Gastrocnemius medialis (tissue), 4 donors: ENCODE data around the gene SLC17A2. TPM values are rescaled to one million over a fixed set of nuclear protein-coding genes. Genes with fewer than 3 reads are reported as not detected.

ENCODE experiments used
- ATAC-seq, 2 donors: fragments of 150-250 bp; one replicate each; pipeline ENCODE4 v1.9.1; 2016
- DNase-seq, 2 donors: peaks; one replicate each; pipeline ENCODE4 v3.0.0-alpha.2; 2019
- H3K27ac ChIP-seq, 4 donors: fragments of 200-600 bp; sonication (generic); 1 replicate in 1 of 4; 2 replicates in 3 of 4; pipeline ENCODE4 v1.5.1; 2016 to 2018; ENCODE audit warnings: mild to moderate bottlenecking in 2 of 4, moderate library complexity in 1 of 4
- H3K27me3 ChIP-seq, 3 donors: fragments of 200-600 bp; sonication (generic) in 2 of 3; 1 replicate in 1 of 3; 2 replicates in 2 of 3; pipeline versions ENCODE4 v1.5.1 to v1.6.0; 2016 to 2019; ENCODE audit warnings: mild to moderate bottlenecking in 1 of 3, moderate library complexity in 1 of 3
- H3K36me3 ChIP-seq, 2 donors: fragments of 200-600 bp; sonication (generic) in 1 of 2; one replicate each; pipeline ENCODE4 v1.5.1; 2017 to 2018
- H3K4me1 ChIP-seq, 2 donors: fragments of 200-600 bp; sonication (generic) in 1 of 2; one replicate each; pipeline ENCODE4 v1.5.1; 2016 to 2017; ENCODE audit warnings: mild to moderate bottlenecking in 2 of 2
- H3K4me3 ChIP-seq, 4 donors: fragments of 200-600 bp; sonication (generic) in 3 of 4; 1 replicate in 1 of 4; 2 replicates in 3 of 4; pipeline ENCODE4 v1.5.1; 2016 to 2019; ENCODE audit warnings: mild to moderate bottlenecking in 2 of 4
- H3K9me3 ChIP-seq, 3 donors: fragments of 200-600 bp; sonication (generic) in 2 of 3; 1 replicate in 1 of 3; 2 replicates in 2 of 3; pipeline ENCODE4 v1.5.1; 2016 to 2019
- POLR2A ChIP-seq, 2 donors: fragments of 450-650 bp; IDR thresholded peaks; one replicate each; pipeline ENCODE4 v1.6.1; 2017; ENCODE audit warnings: antibody characterized with exemption in 2 of 2, mild to moderate bottlenecking in 2 of 2, moderate library complexity in 2 of 2
- in situ Hi-C, 4 donors: fragments of 200-750 bp; cut with MboI; loops; one replicate each; pipeline versions ENCODE4 v1.15.0 to v1.8.0; 2017; ENCODE audit warnings: low sequenced_read_pairs in 4 of 4
- intact Hi-C: fragments of 100-400 bp; cut with DNase I; formaldehyde crosslinking; loops from one replicate; pipeline ENCODE4 v1.15.1; 2023; ENCODE audit warnings: low total_unique reads
- total RNA-seq, 4 donors: library from RNA; depleted of rRNA; stranded (reverse); fragments of >200 nt; gene quantifications; one replicate each; pipeline versions ENCODE4 v1.1.0 to v1.2.3, GENCODE V29; 2016
- TF ChIP-seq, protein P1 (sequence below), 5 experiments: fragments of 450-650 bp in 3 of 5; fragments of 200-600 bp in 2 of 5; sonication (generic) in 2 of 5; IDR thresholded peaks in 4 of 5; conservative IDR thresholded peaks in 1 of 5; 1 replicate in 4 of 5; 2 replicates in 1 of 5; pipeline ENCODE4 v1.5.1; 2016 to 2019; ENCODE audit warnings: antibody characterized with exemption in 5 of 5, mild to moderate bottlenecking in 3 of 5, moderate library complexity in 3 of 5

The SLC17A2 gene
- total RNA-seq, 4 donors from 2014 or later = 0.11 TPM; not detected in 3

DNA sequence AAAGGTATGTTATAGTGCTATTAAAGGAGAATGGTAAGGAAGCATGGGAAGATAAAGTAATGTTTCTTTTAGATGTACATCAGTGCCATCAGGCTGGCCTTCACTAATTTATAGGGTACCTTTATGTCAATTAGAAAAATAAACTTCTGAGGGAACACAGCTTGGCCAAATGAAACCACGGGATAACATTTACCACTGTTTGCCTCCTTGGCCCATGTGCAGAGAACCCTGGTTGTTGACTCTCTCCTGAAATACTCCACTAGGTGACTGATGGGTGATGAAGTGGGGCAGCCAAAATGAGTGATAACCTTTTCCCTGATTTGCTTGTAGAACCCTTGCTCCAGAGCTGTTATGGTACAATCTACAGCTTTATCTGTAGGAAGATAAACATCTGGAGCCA, 41.6 kb upstream of the SLC17A2 start:
- H3K9me3 ChIP-seq = no peaks in the 10 kb centered on the region
- H3K27me3 ChIP-seq = no peaks in the 10 kb centered on the region
- DNase-seq (no peak), ATAC-seq (no peak)
- TF ChIP-seq POLR2A (IDR thresholded peaks at IDR 0.05) = no peak
- TF ChIP-seq, protein P1, sequence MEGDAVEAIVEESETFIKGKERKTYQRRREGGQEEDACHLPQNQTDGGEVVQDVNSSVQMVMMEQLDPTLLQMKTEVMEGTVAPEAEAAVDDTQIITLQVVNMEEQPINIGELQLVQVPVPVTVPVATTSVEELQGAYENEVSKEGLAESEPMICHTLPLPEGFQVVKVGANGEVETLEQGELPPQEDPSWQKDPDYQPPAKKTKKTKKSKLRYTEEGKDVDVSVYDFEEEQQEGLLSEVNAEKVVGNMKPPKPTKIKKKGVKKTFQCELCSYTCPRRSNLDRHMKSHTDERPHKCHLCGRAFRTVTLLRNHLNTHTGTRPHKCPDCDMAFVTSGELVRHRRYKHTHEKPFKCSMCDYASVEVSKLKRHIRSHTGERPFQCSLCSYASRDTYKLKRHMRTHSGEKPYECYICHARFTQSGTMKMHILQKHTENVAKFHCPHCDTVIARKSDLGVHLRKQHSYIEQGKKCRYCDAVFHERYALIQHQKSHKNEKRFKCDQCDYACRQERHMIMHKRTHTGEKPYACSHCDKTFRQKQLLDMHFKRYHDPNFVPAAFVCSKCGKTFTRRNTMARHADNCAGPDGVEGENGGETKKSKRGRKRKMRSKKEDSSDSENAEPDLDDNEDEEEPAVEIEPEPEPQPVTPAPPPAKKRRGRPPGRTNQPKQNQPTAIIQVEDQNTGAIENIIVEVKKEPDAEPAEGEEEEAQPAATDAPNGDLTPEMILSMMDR (IDR thresholded peaks at IDR 0.05 in 4 of 5, conservative IDR thresholded peaks at IDR 0.05 in 1 of 5) = no peak
- H3K4me1 ChIP-seq = peaks cover 15 to 19% of the 10 kb centered on the region in 2 donors
- H3K36me3 ChIP-seq = peaks cover 3 to 78% of the 10 kb centered on the region in 2 donors
- in situ Hi-C loops = no loop called here
- no peak overlapping the region for H3K27ac ChIP-seq
- intact Hi-C loops = no loop called here
- H3K4me3 ChIP-seq = no peak overlapping the region

DNA sequence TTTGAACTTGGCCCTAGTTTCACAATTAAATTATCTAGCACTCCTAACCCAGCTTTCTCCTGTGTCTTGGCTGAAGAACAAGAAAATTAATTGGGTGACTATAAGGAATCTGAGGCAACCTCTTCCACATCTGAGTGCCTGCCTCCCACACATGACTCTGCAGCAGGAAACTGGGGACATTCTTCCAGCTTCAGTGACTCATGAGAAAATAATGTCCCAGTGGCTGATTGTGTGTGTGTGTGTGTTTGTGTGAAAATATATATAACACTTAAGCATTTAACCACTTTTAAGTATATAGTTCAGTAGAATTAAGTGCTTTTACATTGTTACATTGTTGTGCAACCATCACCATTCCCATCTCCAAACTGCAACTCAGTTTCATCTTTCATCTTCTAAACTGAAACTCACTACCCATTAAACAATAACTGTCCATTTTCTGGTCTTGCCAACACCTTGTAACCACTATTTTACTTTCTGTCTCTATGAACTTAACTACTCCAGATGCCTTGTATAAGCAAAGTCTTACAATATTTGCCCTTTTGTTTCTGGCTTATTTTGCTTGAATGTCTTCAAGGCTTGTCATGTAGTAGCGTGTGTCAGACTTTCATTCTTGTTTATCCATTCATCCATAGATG, 40.8 kb upstream of the SLC17A2 start:
- in situ Hi-C loops (no loop called here), intact Hi-C loops (no loop called here)
- TF ChIP-seq, protein P1 (IDR thresholded peaks at IDR 0.05 in 4 of 5, conservative IDR thresholded peaks at IDR 0.05 in 1 of 5) = no peak
- TF ChIP-seq POLR2A (IDR thresholded peaks at IDR 0.05) = no peak
- Histone ChIP-seq H3K4me1 (peaks cover 19 to 23% of the 10 kb centered on the region in 2 donors), H3K36me3 (peaks cover 3 to 77% of the 10 kb centered on the region in 2 donors), H3K9me3 (no peaks in the 10 kb centered on the region), H3K27ac (peak overlapping the region; percentile 21 to 59 (median 32)), H3K27me3 (no peaks in the 10 kb centered on the region), H3K4me3 (no peak overlapping the region)
- ATAC-seq (peak; percentile 47 to 70), DNase-seq (peak in 1 of 2 donors; percentile 23)

DNA sequence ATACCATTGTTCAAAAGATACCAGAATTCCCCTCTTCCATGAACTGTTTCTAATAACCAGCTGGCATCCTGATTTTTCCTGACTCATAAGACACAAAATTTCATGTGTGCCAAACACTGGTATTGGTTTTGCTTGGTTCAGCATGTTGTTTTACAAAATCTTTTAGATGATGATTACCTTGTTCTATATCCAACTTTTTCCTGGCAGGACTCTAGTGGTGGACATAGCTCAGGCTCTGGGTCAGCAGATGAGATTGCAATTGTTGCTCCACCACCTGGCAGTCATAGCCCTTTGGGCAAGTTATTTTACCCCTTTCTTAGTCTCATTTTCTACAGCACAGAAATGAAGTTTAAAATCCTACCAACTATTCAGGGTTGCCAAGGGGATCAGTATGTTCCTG, 38.3 kb upstream of the SLC17A2 start:
- TF ChIP-seq POLR2A (IDR thresholded peaks at IDR 0.05) = no peak
- TF ChIP-seq, protein P1 (IDR thresholded peaks at IDR 0.05 in 4 of 5, conservative IDR thresholded peaks at IDR 0.05 in 1 of 5) = no peak
- Histone ChIP-seq H3K36me3 (peaks cover 3 to 66% of the 10 kb centered on the region in 2 donors), H3K27ac (peak overlapping the region in 3 of 4 donors; percentile 5 to 43 (median 9)), H3K27me3 (no peaks in the 10 kb centered on the region), H3K9me3 (no peaks in the 10 kb centered on the region), H3K4me1 (peaks cover 32 to 37% of the 10 kb centered on the region in 2 donors), H3K4me3 (no peak overlapping the region)
- DNase-seq = no peak
- peak; percentile 38 to 66 for ATAC-seq
- intact Hi-C loops (no loop called here), in situ Hi-C loops (no loop called here)

DNA sequence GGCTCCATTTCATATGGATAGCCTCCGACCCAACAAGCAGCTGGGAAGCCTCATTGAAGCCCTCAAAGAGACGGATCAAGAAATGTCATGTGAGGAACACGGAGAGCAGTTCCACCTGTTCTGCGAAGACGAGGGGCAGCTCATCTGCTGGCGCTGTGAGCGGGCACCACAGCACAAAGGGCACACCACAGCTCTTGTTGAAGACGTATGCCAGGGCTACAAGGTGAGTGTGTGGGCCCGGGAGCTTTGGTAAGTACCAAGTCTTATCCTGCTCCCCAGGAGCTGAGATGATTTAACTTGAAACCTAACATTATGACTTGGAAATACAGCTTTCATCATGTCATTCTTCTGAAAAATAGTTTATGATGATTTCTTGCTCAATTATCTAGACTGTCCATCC, 36.2 kb upstream of the SLC17A2 start:
- DNase-seq = no peak
- H3K36me3 ChIP-seq = peaks cover 0 to 45% of the 10 kb centered on the region in 2 donors
- ATAC-seq = no peak
- intact Hi-C loops (no loop called here), in situ Hi-C loops (no loop called here)
- H3K4me3 ChIP-seq = no peak overlapping the region
- H3K9me3 ChIP-seq = no peaks in the 10 kb centered on the region
- no peak for TF ChIP-seq POLR2A (IDR thresholded peaks at IDR 0.05)
- TF ChIP-seq, protein P1 (IDR thresholded peaks at IDR 0.05 in 4 of 5, conservative IDR thresholded peaks at IDR 0.05 in 1 of 5) = no peak
- H3K4me1 ChIP-seq = peaks cover 41 to 45% of the 10 kb centered on the region in 2 donors
- no peaks in the 10 kb centered on the region for H3K27me3 ChIP-seq
- no peak overlapping the region for H3K27ac ChIP-seq
